Neural cell (in vitro differentiated cells): ENCODE results near the gene BTD.

Experiments used
- EZH2 ChIP-seq: fragments of 200-600, 300-800 bp; shearing (Covaris generic), sonication (generic); IDR thresholded peaks from 2 replicates; pipeline ENCODE4 v1.6.1; 2014; ENCODE audit warnings: antibody characterized with exemption, low read length, borderline replicate concordance, mild to moderate bottlenecking; ENCODE audit not compliant: insufficient read depth, poor library complexity, severe bottlenecking
- RAD21 ChIP-seq: fragments of 450-650 bp; conservative IDR thresholded peaks from 2 replicates; pipeline ENCODE4 v1.6.1; 2014; ENCODE audit warnings: antibody characterized with exemption, mild to moderate bottlenecking, moderate library complexity
- SMC3 ChIP-seq: fragments of 450-650 bp; conservative IDR thresholded peaks from 2 replicates; pipeline ENCODE4 v1.6.1; 2014; ENCODE audit warnings: antibody characterized with exemption, mild to moderate bottlenecking, moderate library complexity; ENCODE audit not compliant: poor library complexity
- TF ChIP-seq, protein P1 (sequence below): fragments of 450-650 bp; IDR thresholded peaks from 2 replicates; pipeline ENCODE4 v1.5.1; 2014; ENCODE audit warnings: antibody characterized with exemption, mild to moderate bottlenecking, moderate library complexity; ENCODE audit not compliant: poor library complexity, severe bottlenecking

DNA sequence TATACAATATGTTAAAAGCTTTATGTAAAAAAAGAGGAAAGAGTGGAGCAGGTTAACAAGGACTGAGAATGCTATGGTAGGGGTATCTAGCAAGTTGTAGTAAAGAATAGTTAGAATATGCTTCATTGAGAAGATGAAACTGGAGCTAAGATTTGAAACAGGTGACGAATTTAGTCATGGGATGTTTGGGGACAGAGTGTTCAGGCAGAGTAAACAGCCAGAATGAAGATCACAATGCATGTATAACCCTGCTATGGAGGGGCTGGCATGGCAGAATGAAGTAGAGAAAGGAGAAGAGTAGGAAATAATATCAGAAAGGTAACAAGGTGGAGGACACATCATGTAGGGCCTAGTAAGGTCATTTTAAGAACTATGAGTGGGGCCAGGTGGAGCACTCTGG, 72.0 kb downstream of the BTD start:
- TF ChIP-seq EZH2: no peak
- TF ChIP-seq RAD21: no peak
- TF ChIP-seq SMC3: no peak
- TF ChIP-seq, protein P1, sequence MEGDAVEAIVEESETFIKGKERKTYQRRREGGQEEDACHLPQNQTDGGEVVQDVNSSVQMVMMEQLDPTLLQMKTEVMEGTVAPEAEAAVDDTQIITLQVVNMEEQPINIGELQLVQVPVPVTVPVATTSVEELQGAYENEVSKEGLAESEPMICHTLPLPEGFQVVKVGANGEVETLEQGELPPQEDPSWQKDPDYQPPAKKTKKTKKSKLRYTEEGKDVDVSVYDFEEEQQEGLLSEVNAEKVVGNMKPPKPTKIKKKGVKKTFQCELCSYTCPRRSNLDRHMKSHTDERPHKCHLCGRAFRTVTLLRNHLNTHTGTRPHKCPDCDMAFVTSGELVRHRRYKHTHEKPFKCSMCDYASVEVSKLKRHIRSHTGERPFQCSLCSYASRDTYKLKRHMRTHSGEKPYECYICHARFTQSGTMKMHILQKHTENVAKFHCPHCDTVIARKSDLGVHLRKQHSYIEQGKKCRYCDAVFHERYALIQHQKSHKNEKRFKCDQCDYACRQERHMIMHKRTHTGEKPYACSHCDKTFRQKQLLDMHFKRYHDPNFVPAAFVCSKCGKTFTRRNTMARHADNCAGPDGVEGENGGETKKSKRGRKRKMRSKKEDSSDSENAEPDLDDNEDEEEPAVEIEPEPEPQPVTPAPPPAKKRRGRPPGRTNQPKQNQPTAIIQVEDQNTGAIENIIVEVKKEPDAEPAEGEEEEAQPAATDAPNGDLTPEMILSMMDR: no peak
